ENCODE measurements around the gene DOCK4.

DNA sequence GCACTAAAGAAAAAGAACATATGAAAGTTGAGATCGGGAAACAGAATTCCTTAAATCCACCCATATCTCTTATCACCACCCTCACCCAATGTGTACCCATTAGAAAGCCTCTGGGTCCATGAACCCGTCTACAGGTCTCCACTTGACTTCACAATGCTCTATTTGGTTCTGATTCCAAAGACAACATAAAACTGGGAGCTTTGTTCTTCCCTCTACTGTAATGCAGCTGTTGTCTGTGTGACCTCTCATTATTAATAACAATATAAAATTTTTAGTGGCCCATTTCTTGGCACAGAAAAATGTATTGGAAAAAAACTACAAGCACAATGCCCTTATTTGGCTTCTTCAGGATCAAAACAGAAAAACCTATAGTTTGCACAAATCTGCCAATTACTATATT lies 30.0 kb downstream of the DOCK4 start:
- TF ChIP-seq SUZ12 (IDR thresholded peaks at IDR 0.05; ENCODE audit: unreplicated experiment) (no peak), CBX3 (IDR thresholded peaks at IDR 0.05; ENCODE audit: borderline replicate concordance, low read depth) (no peak), POLR2AphosphoS5 (IDR thresholded peaks at IDR 0.05; ENCODE audit: low read length) (no peak), SIN3A (IDR thresholded peaks at IDR 0.05; ENCODE audit: low read depth, low read length) (no peak), HDAC2 (IDR thresholded peaks at IDR 0.05) (no peak), BACH1 (IDR thresholded peaks at IDR 0.05; ENCODE audit: borderline replicate concordance) (no peak), CHD2 (IDR thresholded peaks at IDR 0.05; ENCODE audit: borderline replicate concordance, low read depth, low read length) (no peak), JUND (IDR thresholded peaks at IDR 0.05; ENCODE audit: low read depth, low read length) (no peak), KDM1A (IDR thresholded peaks at IDR 0.05; ENCODE audit: borderline replicate concordance) (no peak), NFIC (IDR thresholded peaks at IDR 0.05; ENCODE audit: low read depth, low read length) (no peak), SREBF1 (IDR thresholded peaks at IDR 0.05; ENCODE audit: low read length) (no peak), NRF1 (conservative IDR thresholded peaks at IDR 0.05; ENCODE audit: low read depth, low read length) (no peak), GABPA (IDR thresholded peaks at IDR 0.05; ENCODE audit: low read depth) (no peak)
- TF ChIP-seq, protein P1, sequence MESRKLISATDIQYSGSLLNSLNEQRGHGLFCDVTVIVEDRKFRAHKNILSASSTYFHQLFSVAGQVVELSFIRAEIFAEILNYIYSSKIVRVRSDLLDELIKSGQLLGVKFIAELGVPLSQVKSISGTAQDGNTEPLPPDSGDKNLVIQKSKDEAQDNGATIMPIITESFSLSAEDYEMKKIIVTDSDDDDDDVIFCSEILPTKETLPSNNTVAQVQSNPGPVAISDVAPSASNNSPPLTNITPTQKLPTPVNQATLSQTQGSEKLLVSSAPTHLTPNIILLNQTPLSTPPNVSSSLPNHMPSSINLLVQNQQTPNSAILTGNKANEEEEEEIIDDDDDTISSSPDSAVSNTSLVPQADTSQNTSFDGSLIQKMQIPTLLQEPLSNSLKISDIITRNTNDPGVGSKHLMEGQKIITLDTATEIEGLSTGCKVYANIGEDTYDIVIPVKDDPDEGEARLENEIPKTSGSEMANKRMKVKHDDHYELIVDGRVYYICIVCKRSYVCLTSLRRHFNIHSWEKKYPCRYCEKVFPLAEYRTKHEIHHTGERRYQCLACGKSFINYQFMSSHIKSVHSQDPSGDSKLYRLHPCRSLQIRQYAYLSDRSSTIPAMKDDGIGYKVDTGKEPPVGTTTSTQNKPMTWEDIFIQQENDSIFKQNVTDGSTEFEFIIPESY (IDR thresholded peaks at IDR 0.05), result no peak
